ENCODE measurements around the gene NDST3. TPM values are rescaled to one million over a fixed set of nuclear protein-coding genes. Genes with fewer than 3 reads are reported as not detected.

NDST3 gene
- total RNA-seq, 1 donor from 2014 or later = 0.74 TPM

DNA sequence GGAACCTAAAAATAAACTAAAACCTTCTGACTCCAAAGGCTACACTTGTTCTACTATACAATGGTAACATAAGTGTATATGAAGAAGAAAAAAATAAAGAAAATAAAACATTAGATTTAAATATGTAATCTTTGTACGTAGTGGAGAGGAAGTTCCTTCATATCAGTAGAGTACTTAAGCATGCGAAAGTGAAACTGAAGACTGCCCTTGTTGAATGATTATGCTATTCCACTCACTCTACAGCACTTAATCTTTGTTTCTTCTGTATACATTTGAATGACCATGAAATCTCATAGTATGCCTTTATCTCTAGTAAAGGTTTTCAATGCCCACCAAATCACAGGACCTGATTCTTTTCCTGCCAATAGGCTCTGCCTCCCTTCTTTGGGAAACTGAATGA is 78.9 kb downstream of the NDST3 start:
- H3K27me3 ChIP-seq = no peaks in the 10 kb centered on the region
- TF ChIP-seq POLR2A (IDR thresholded peaks at IDR 0.05) (no peak), POLR2AphosphoS5 (IDR thresholded peaks at IDR 0.05; ENCODE audit: insufficient read depth in 1 of 2, low read depth in 1 of 2) (no peak), CTCF (IDR thresholded peaks at IDR 0.05) (no peak)
- H3K4me1 ChIP-seq = no peaks in the 10 kb centered on the region
- no peaks in the 10 kb centered on the region for H3K36me3 ChIP-seq
- H3K4me3 ChIP-seq = no peak overlapping the region
- no peaks in the 10 kb centered on the region for H3K9me3 ChIP-seq
- DNase-seq (ENCODE audit: extremely low spot score in 2 of 2) = no peak
- H3K27ac ChIP-seq = no peak overlapping the region
- intact Hi-C loops (cut with DNase I) = no loop called here

DNA sequence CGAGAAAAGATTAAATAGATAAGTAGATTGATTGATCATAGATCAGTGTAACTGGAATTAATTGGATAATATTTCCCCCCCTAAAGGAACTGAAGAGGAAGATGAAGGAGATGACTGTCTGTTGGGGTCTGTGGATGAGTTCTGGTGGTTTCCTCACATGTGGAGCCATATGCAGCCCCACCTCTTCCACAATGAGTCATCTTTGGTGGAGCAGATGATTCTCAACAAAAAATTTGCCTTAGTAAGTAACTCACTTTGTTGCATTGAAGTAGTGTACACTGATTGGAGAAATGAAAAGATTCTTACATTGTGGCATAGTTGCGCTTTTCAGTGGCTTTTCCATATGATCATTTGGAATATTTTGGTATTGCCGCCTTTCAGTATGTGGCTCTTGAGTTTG is 80.4 kb downstream of the NDST3 start:
- no peaks in the 10 kb centered on the region for H3K36me3 ChIP-seq
- no peak overlapping the region for H3K4me3 ChIP-seq
- no peaks in the 10 kb centered on the region for H3K27me3 ChIP-seq
- no peaks in the 10 kb centered on the region for H3K4me1 ChIP-seq
- no peak overlapping the region for H3K27ac ChIP-seq
- DNase-seq (ENCODE audit: extremely low spot score in 2 of 2) = no peak
- TF ChIP-seq POLR2AphosphoS5 (IDR thresholded peaks at IDR 0.05; ENCODE audit: insufficient read depth in 1 of 2, low read depth in 1 of 2) = no peak
- no peak for TF ChIP-seq POLR2A (IDR thresholded peaks at IDR 0.05)
- TF ChIP-seq CTCF (IDR thresholded peaks at IDR 0.05) = no peak
- no peaks in the 10 kb centered on the region for H3K9me3 ChIP-seq
- intact Hi-C loops (cut with DNase I) = no loop called here

- no peaks in the 10 kb centered on the region for H3K36me3 ChIP-seq
- no peaks in the 10 kb centered on the region for H3K9me3 ChIP-seq
- no peaks in the 10 kb centered on the region for H3K4me1 ChIP-seq
- intact Hi-C loops (cut with DNase I) = no loop called here
- TF ChIP-seq POLR2A (IDR thresholded peaks at IDR 0.05) (no peak), POLR2AphosphoS5 (IDR thresholded peaks at IDR 0.05; ENCODE audit: insufficient read depth in 1 of 2, low read depth in 1 of 2) (no peak), CTCF (IDR thresholded peaks at IDR 0.05) (no peak)
- no peak overlapping the region for H3K4me3 ChIP-seq
- H3K27me3 ChIP-seq = no peaks in the 10 kb centered on the region
- no peak overlapping the region for H3K27ac ChIP-seq
- DNase-seq (ENCODE audit: extremely low spot score in 2 of 2) = no peak
These were observed 86.0 kb downstream of the NDST3 start for GRCh38 chr4:118120120-118120760.

- Histone ChIP-seq H3K9me3 (no peaks in the 10 kb centered on the region), H3K4me1 (no peaks in the 10 kb centered on the region), H3K36me3 (no peaks in the 10 kb centered on the region), H3K27me3 (no peaks in the 10 kb centered on the region), H3K27ac (no peak overlapping the region), H3K4me3 (no peak overlapping the region)
- DNase-seq (ENCODE audit: extremely low spot score in 2 of 2) = no peak
- TF ChIP-seq POLR2A (IDR thresholded peaks at IDR 0.05) = no peak
- TF ChIP-seq POLR2AphosphoS5 (IDR thresholded peaks at IDR 0.05; ENCODE audit: insufficient read depth in 1 of 2, low read depth in 1 of 2) = no peak
- no peak for TF ChIP-seq CTCF (IDR thresholded peaks at IDR 0.05)
- intact Hi-C loops (cut with DNase I) = no loop called here
These were observed 90.7 kb downstream of the NDST3 start for GRCh38 chr4:118124997-118125396.

GRCh38 chr4:118139241-118139640 is 105.0 kb downstream of the NDST3 start:
- Histone ChIP-seq H3K9me3 (no peaks in the 10 kb centered on the region), H3K27me3 (no peaks in the 10 kb centered on the region), H3K4me1 (no peaks in the 10 kb centered on the region), H3K27ac (no peak overlapping the region), H3K4me3 (no peak overlapping the region), H3K36me3 (no peaks in the 10 kb centered on the region)
- TF ChIP-seq CTCF (IDR thresholded peaks at IDR 0.05) (no peak), POLR2AphosphoS5 (IDR thresholded peaks at IDR 0.05; ENCODE audit: insufficient read depth in 1 of 2, low read depth in 1 of 2) (no peak), POLR2A (IDR thresholded peaks at IDR 0.05) (no peak)
- DNase-seq (ENCODE audit: extremely low spot score in 2 of 2) = no peak
- intact Hi-C loops (cut with DNase I) = no loop called here
